NAMALWA (cell line): ENCODE data around the gene TMEM225B.
"Not testable (repeated sequence)": the region's sequence is repeated elsewhere in the genome, so short reads cannot be mapped to it uniquely, and the experiment has no call there.

Experiments
- DNase-seq: peaks from one replicate; pipeline ENCODE4 v3.0.0-alpha.2; 2015; ENCODE audit warnings: low spot score

The TMEM225B gene

GRCh38 chr7:99579281-99579955 is 18.6 kb upstream of the TMEM225B start:
- no peak for DNase-seq

DNA sequence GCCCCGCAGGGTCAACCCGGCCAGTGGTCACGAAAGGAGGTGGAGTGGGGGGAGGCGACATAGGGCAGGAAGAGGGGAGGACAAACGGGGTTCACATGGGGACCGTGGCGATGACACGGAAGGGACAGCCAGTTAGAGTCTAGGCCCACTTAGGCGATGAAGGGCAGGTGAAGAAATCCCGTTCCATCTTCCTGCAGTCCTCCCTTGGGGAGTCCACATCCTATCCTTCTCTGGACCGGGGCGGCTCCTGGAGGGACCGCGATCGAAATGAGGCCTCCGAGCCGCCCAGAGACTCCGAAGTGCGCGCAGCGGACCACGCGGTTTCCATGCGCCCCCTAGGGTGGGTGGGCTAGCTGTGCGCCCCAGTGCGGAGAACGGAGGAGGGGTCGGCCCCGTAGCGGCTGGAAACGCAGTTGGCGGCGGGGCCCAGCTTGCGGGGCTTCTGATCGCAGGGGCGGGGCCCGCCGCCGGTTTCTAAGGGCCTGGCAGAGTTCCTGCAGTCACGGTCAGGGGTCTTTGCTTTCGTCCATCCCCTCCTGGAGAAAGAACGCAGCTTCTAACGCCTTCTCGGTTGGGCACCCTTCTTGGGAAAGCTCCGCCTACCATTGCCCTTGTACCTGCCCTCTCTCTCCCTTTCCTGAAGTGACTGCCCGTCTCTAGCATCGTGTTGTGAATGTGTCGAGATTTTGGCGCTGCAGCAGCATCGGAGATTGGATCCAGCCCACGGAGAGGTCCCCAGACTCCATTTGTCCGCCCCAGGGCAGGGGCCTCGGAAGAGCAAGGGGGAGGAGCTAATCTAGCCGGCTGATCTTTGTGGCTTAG is 17.9 kb upstream of the TMEM225B start:
- no peak for DNase-seq

GRCh38 chr7:99580778-99581332 is 17.2 kb upstream of the TMEM225B start:
- not testable (repeated sequence) for DNase-seq

DNA sequence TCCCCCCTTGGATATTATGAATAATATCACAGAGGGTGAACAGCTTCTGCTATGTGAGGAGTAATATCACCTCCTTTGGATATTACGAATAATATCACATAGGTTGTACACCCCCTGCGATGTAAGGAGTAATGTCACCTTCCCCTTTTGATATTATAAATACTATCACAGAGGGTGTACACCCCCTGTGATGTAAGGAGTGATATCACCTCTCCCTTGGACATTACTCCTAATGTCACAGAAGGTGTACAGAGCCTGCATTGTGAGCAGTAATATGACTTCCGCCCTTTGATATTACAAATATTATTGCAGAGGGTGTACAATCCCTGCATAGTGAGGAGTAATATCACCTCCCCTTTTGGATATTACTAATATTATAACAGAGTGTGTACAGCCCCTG is 9.2 kb upstream of the TMEM225B start:
- DNase-seq: no peak

- DNase-seq: no peak
Measured at GRCh38 chr7:99594948-99595745, 2.9 kb upstream of the TMEM225B start.

DNA sequence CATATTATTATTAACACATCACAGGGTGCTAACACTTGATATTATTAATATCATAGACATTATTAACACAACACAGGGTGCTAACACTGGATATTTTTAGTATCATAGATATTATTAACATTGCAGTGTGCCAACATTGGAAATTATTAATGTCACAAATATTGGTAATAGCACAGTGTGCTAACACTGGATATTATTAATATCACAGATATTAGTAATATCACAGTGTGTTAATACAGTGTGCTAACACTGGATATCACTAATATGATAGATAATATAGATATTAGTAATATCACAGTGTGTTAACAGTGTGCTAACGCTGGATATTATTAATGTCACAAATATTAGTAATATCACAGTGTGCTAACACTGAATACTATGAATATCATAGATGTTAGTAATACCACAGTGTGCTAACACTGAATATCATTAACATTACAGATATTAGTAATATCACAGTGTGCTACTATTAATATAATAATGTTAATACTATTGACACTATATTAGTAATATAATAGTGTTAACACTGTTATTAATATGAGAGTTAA is 1.6 kb upstream of the TMEM225B start:
- DNase-seq: no peak

GRCh38 chr7:99599836-99600235 is 1.8 kb downstream of the TMEM225B start:
- no peak for DNase-seq

GRCh38 chr7:99601656-99602310 is 3.7 kb downstream of the TMEM225B start:
- DNase-seq: no peak

- DNase-seq: no peak
Measured at GRCh38 chr7:99605527-99605926, 7.5 kb downstream of the TMEM225B start.

DNA sequence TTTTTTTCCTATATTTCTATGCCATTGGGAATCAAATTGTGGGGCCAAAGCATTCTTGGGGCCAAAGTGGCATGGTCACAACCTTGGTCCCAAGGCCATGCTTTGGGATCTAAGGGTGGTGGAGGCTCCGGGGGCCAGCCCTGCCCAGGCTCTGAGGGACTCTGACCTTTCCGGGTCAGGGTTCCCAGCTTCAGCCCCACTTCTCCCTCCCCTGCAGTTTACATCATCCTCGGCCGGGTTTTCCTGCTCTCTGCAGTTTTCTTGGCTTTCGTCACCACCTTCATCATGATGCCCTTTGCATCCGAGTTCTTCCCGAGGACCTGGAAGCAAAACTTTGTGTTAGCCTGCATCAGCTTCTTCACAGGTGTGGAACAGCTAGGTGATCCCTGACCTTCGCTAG is 8.5 kb downstream of the TMEM225B start:
- no peak for DNase-seq

DNA sequence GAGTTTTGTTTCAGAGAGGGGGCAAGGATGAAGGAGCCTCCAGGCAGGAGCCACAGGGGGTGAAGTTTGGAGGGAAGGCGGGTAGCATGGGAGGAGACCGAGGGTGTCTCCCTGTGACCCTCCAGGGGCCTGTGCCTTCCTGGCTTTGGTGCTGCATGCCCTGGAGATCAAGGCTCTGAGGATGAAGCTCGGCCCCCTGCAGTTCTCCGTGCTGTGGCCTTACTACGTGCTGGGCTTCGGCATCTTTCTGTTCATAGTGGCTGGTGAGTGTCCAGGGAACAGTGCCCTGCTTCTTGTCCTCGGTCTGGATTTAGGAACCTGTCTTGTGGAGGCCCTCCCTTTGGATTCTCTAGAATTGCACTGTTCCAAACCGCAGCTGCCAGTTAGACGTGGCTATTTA is 9.5 kb downstream of the TMEM225B start:
- DNase-seq: no peak

GRCh38 chr7:99614495-99614894 is 16.4 kb downstream of the TMEM225B start:
- DNase-seq: no peak

DNA sequence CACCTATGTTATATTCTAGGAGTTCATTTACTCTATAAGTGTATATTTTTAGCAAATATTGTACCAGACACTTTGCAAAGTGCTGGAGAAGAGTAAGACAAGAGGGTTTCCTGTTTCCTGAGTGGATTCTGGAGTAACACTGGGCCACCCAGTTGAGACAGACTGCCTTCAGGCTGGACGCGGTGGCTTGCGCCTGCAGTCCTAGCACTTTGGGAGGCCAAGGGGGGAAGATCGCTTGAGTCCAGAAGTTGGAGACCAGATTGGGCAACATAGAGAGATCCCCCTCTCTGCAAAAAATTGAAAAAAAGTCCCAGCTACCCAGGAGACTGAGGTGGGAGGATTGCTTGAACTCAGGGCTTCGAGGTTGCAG is 17.9 kb downstream of the TMEM225B start:
- no peak for DNase-seq

DNA sequence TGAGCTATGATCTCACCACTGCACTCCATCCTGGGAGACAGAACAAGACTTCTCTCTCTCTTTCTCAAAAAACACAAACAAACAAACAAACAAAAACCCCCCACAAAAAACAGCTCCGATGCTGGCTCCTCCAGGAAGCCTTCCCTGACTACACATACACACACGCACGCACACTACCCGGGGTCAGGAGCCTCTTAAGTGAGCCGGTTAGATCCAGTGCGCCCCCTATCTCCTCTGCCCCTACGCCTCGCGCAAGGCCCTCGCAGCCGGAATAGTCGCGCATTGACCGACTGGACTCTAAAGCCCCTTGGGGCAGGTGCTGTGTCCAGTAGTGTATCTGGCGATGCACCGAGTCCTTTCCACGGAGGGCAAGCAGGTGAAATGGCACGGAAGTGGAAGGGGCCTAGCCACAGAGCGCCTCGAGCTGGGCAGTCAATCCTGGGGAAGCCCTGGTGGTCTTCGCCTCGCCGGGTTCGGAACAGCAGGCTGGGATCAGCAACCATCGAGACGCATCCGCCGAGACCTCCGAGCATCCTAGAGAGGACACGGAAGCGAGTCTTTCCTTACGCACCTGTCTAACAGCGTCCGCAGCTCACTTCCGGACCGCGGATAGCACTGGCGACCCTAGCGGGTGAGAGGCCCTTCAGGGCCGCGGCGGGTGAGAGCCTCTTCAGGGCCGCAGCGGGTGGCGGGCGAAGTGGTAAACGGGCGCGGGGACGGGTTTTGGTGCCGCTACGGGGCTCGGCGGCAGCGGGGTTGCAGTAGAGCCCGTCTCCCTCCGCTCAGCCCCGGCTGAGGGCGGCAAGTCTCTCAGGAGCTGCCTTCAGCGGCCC is 18.5 kb downstream of the TMEM225B start, which contains the start of gene ZSCAN25:
ZSCAN25 (plus strand) TSS at position 588 of the 833 bp plus-strand sequence. CDS start 2,661 bp downstream, outside the sequence.
- peak; percentile 95 for DNase-seq

DNA sequence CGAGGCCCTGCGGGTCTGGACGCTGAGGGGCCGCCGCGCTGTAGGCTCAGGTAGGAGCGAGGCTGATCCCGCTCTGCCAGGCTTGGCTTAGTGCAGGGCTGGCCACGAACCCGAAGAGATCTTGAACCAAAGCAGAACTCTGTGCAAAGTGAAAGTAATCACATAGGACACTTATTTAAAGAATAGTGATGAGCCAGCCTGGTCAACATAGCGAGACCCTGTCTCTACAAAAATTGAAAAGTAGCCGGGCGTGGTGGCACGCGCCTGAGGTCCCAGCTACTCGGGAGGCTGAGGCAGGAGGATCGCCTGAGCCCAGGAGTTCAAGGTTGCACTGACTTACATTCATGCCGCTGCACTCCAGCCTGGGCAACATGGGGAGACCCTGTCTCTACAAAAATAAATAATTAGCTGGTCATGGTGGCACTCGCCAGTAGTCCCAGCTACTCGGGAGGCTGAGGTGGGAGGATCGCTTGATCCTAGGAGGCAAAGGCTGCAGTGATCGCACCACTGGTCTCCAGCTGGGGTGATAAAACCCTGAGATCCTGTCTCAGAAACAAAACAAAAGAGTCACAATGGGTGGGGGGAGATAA is 19.2 kb downstream of the TMEM225B start:
- DNase-seq: no peak

- DNase-seq: no peak
Measured at GRCh38 chr7:99618726-99619125, 20.7 kb downstream of the TMEM225B start.

DNA sequence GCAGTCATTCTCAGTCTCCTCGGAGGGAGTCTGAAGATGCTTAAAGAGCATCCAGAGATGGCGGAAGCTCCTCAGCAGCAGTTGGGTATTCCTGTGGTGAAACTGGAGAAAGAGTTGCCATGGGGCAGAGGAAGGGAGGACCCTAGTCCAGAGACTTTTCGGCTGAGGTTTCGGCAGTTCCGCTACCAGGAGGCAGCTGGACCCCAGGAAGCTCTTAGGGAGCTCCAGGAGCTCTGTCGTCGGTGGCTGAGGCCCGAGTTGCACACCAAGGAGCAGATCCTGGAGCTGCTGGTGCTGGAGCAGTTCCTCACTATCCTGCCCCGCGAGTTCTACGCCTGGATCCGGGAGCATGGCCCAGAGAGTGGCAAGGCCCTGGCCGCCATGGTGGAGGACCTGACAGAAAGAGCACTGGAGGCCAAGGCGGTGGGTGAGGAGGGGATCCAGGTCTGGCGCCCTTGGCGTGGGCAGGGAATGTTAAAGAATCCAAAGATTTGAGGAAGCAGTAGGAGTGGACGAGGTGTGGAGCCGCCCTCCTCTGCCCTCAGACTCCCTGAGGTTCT is 21.6 kb downstream of the TMEM225B start:
- DNase-seq: no peak

GRCh38 chr7:99621271-99621670 is 23.2 kb downstream of the TMEM225B start:
- no peak for DNase-seq

GRCh38 chr7:99622596-99622995 is 24.5 kb downstream of the TMEM225B start:
- DNase-seq: no peak
